MCF 10A (cell line): ENCODE results near the gene PATJ. TPM values are rescaled to one million over a fixed set of nuclear protein-coding genes. Genes with fewer than 3 reads are reported as not detected.

Experiments
- BruUV-seq: library from RNA; stranded (reverse); fragments of 400-500 nt; replicated peaks from 2 replicates; lab custom pipeline; 2021; lab: Mats Ljungman, UMichigan
- CTCF ChIA-PET: fragments of 300-600 bp; sonication (Branson Sonifier 250); formaldehyde crosslinking; extraction: SDS; loops from one replicate; lab custom pipeline; 2021; ENCODE audit warnings: antibody characterized with exemption, inconsistent platforms; lab: Yijun Ruan, JAX
- POLR2A ChIA-PET: fragments of 300-600, 350-650 bp; sonication (Branson Sonifier 250); formaldehyde crosslinking; extraction: SDS; loops from one replicate; lab custom pipeline; 2020; ENCODE audit warnings: antibody characterized with exemption, inconsistent platforms; lab: Yijun Ruan, JAX
- DNase-seq: peaks from one replicate; pipeline ENCODE4 v3.0.0-alpha.2; 2018; ENCODE audit not compliant: unreplicated experiment
- H3K27ac Mint-ChIP-seq: one replicate; pipeline ENCODE4 v1.8.0; 2022; ENCODE audit warnings: mild to moderate bottlenecking, low read depth, mixed read lengths; ENCODE audit not compliant: unreplicated experiment
- H3K27me3 Mint-ChIP-seq: one replicate; pipeline ENCODE4 v1.8.0; 2022; ENCODE audit warnings: mixed read lengths; ENCODE audit not compliant: insufficient read depth, unreplicated experiment
- H3K36me3 Mint-ChIP-seq: one replicate; pipeline ENCODE4 v1.8.0; 2022; ENCODE audit warnings: mild to moderate bottlenecking, moderate library complexity, mixed read lengths; ENCODE audit not compliant: insufficient read depth, unreplicated experiment
- H3K4me1 Mint-ChIP-seq: one replicate; pipeline ENCODE4 v1.8.0; 2022; ENCODE audit warnings: mixed read lengths; ENCODE audit not compliant: insufficient read depth, unreplicated experiment
- H3K4me3 Mint-ChIP-seq: one replicate; pipeline ENCODE4 v1.8.0; 2022; ENCODE audit warnings: mild to moderate bottlenecking, moderate library complexity, mixed read lengths; ENCODE audit not compliant: unreplicated experiment
- H3K9me3 Mint-ChIP-seq: one replicate; pipeline ENCODE4 v1.8.0; 2022; ENCODE audit warnings: mixed read lengths; ENCODE audit not compliant: unreplicated experiment
- CTCF ChIP-seq: fragments of 200-600 bp; IDR thresholded peaks from one replicate; pipeline ENCODE4 v1.8.0; 2022; ENCODE audit warnings: antibody characterized with exemption, mild to moderate bottlenecking; ENCODE audit not compliant: unreplicated experiment
- intact Hi-C: fragments of 100-400 bp; cut with micrococcal nuclease; formaldehyde crosslinking; loops from 2 replicates; pipeline ENCODE4 v1.14.1; 2022
- total RNA-seq: library from RNA; stranded (reverse); gene quantifications from 2 replicates; pipeline ENCODE4 v1.2.3, GENCODE V29; 2022

The PATJ gene
- total RNA-seq, 1 experiment from 2014 or later, result 28.7 TPM

- no peak overlapping the region for H3K27ac Mint-ChIP-seq
- CTCF ChIA-PET, result interaction anchor here (1.3 kb wide), 1 partner anchor 178 kb away, joined by 4 read pairs; no protein-coding TSS in a partner anchor
Measured at GRCh38 chr1:61953076-61953789, 211.0 kb downstream of the PATJ start.

GRCh38 chr1:61953790-61954150 is 211.5 kb downstream of the PATJ start:
- CTCF ChIA-PET, result interaction anchor here (1.3 kb wide), 1 partner anchor 178 kb away, joined by 4 read pairs; no protein-coding TSS in a partner anchor
- intact Hi-C loops, result loop anchor here (5.0 kb wide), 1 partner anchor 179 kb away; no protein-coding TSS in a partner anchor
- no TSS peak for BruUV-seq
- no peak for DNase-seq
- no peaks in the 10 kb centered on the region for H3K27me3 Mint-ChIP-seq
- H3K36me3 Mint-ChIP-seq, result peaks cover 2% of the 10 kb centered on the region
- no peak overlapping the region for H3K4me3 Mint-ChIP-seq
- H3K9me3 Mint-ChIP-seq, result no peaks in the 10 kb centered on the region
- H3K4me1 Mint-ChIP-seq, result peaks cover 10% of the 10 kb centered on the region
- POLR2A ChIA-PET, result no interaction called here
- no peak for TF ChIP-seq CTCF
- no peak overlapping the region for H3K27ac Mint-ChIP-seq

More at GRCh38 chr1:61953076-61953789, 211.0 kb downstream of the PATJ start:
- no peak for TF ChIP-seq CTCF
- no peaks in the 10 kb centered on the region for H3K36me3 Mint-ChIP-seq
- no peak overlapping the region for H3K4me3 Mint-ChIP-seq
- POLR2A ChIA-PET, result interaction anchor here (1.3 kb wide), 1 partner anchor 8 kb away, joined by 5 read pairs; no protein-coding TSS in a partner anchor
- no peaks in the 10 kb centered on the region for H3K27me3 Mint-ChIP-seq
- intact Hi-C loops, result loop anchor here (5.0 kb wide), 1 partner anchor 179 kb away; no protein-coding TSS in a partner anchor
- no peaks in the 10 kb centered on the region for H3K9me3 Mint-ChIP-seq
- no TSS peak for BruUV-seq
- peaks cover 10% of the 10 kb centered on the region for H3K4me1 Mint-ChIP-seq
- DNase-seq, result no peak

- no peak for TF ChIP-seq CTCF
- ChIA-PET CTCF (no interaction called here), POLR2A (interaction anchor here (0.7 kb wide), 1 partner anchor 35 kb away, joined by 3 read pairs; no protein-coding TSS in a partner anchor)
- H3K9me3 Mint-ChIP-seq, result no peaks in the 10 kb centered on the region
- no peak overlapping the region for H3K27ac Mint-ChIP-seq
- no peaks in the 10 kb centered on the region for H3K27me3 Mint-ChIP-seq
- H3K4me1 Mint-ChIP-seq, result peaks cover 10% of the 10 kb centered on the region
- peaks cover 6% of the 10 kb centered on the region for H3K36me3 Mint-ChIP-seq
- no peak overlapping the region for H3K4me3 Mint-ChIP-seq
- no peak for DNase-seq
- no TSS peak for BruUV-seq
- intact Hi-C loops, result no loop called here
Measured at GRCh38 chr1:61955261-61955660, 213.0 kb downstream of the PATJ start.

- peaks cover 6% of the 10 kb centered on the region for H3K36me3 Mint-ChIP-seq
- no peak for DNase-seq
- ChIA-PET CTCF (no interaction called here), POLR2A (interaction anchor here (0.6 kb wide), 2 partner anchors 42 to 69 kb away, joined by 3 read pairs; no protein-coding TSS in a partner anchor)
- no peaks in the 10 kb centered on the region for H3K9me3 Mint-ChIP-seq
- no peak overlapping the region for H3K27ac Mint-ChIP-seq
- H3K27me3 Mint-ChIP-seq, result no peaks in the 10 kb centered on the region
- intact Hi-C loops, result no loop called here
- no peak overlapping the region for H3K4me3 Mint-ChIP-seq
- H3K4me1 Mint-ChIP-seq, result peaks cover 10% of the 10 kb centered on the region
- no peak for TF ChIP-seq CTCF
- no TSS peak for BruUV-seq
Measured at GRCh38 chr1:61956016-61956645, 213.9 kb downstream of the PATJ start.
